Neural cell (in vitro differentiated cells): ENCODE data around the gene ERBB4. TPM values are rescaled to one million over a fixed set of nuclear protein-coding genes. Genes with fewer than 3 reads are reported as not detected.

ENCODE experiments used
- H2AFZ ChIP-seq: fragments of 200-600, 300-800 bp; sonication (generic), shearing (Covaris generic); 2 replicates; pipeline ENCODE4 v1.6.0; 2014; ENCODE audit warnings: low read depth, mild to moderate bottlenecking, antibody characterized with exemption, low read length, moderate library complexity
- H3F3A ChIP-seq: fragments of 200-600 bp; shearing (Covaris generic); 2 replicates; pipeline ENCODE4 v1.6.1; 2016; ENCODE audit warnings: mild to moderate bottlenecking, moderate library complexity, mixed read lengths, antibody characterized with exemption, low read length; ENCODE audit not compliant: insufficient read depth, poor library complexity, severe bottlenecking
- H3K27ac ChIP-seq: fragments of 200-600, 300-800 bp; sonication (generic), shearing (Covaris generic); 2 replicates; pipeline ENCODE4 v1.5.1; 2014; ENCODE audit warnings: mild to moderate bottlenecking, low read length, moderate library complexity
- H3K27me3 ChIP-seq: fragments of 300-800, 200-600 bp; sonication (generic), shearing (Covaris generic); 2 replicates; pipeline ENCODE4 v1.6.0; 2014; ENCODE audit warnings: mild to moderate bottlenecking, low read depth, low read length, moderate library complexity; ENCODE audit not compliant: insufficient read depth
- H3K36me3 ChIP-seq: fragments of 300-800, 200-600 bp; sonication (generic), shearing (Covaris generic); 2 replicates; pipeline ENCODE4 v1.5.1; 2014; ENCODE audit warnings: mild to moderate bottlenecking, antibody characterized with exemption, low read length, moderate library complexity; ENCODE audit not compliant: insufficient read depth
- H3K4me2 ChIP-seq: fragments of 300-800, 200-600 bp; sonication (generic), shearing (Covaris generic); 2 replicates; pipeline ENCODE4 v1.6.0; 2014; ENCODE audit warnings: mild to moderate bottlenecking, low read length
- H3K4me3 ChIP-seq: fragments of 300-800, 200-600 bp; sonication (generic), shearing (Covaris generic); 2 replicates; pipeline ENCODE4 v1.5.1; 2014; ENCODE audit warnings: mild to moderate bottlenecking, low read length, moderate library complexity
- H3K79me2 ChIP-seq: fragments of 200-600 bp; shearing (Covaris generic); replicated peaks from 2 replicates; pipeline ENCODE4 v1.6.0; 2014; ENCODE audit warnings: mild to moderate bottlenecking, low read length, moderate library complexity; ENCODE audit not compliant: insufficient read depth
- H3K9ac ChIP-seq: fragments of 300-800, 200-600 bp; sonication (generic), shearing (Covaris generic); 2 replicates; pipeline ENCODE4 v1.6.1; 2016; ENCODE audit warnings: mild to moderate bottlenecking, low read length, mixed read lengths
- H3K9me2 ChIP-seq: fragments of 200-600 bp; shearing (Covaris generic); 2 replicates; pipeline ENCODE4 v1.6.1; 2016; ENCODE audit warnings: mild to moderate bottlenecking, low read length, mixed read lengths; ENCODE audit not compliant: insufficient read depth
- H3K9me3 ChIP-seq: fragments of 200-600, 300-800 bp; sonication (generic), shearing (Covaris generic); 2 replicates; pipeline ENCODE4 v1.6.1; 2016; ENCODE audit warnings: mild to moderate bottlenecking, mixed run types, low read length, moderate library complexity, mixed read lengths
- H4K20me1 ChIP-seq: fragments of 200-600 bp; shearing (Covaris generic); 2 replicates; pipeline ENCODE4 v1.6.1; 2016; ENCODE audit warnings: mild to moderate bottlenecking, mixed run types; ENCODE audit not compliant: insufficient read depth
- EP300 ChIP-seq: fragments of 450-650 bp; conservative IDR thresholded peaks from 2 replicates; pipeline ENCODE4 v1.6.1; 2014; ENCODE audit warnings: antibody characterized with exemption, mild to moderate bottlenecking, moderate library complexity; ENCODE audit not compliant: poor library complexity, severe bottlenecking
- EZH2 ChIP-seq: fragments of 200-600, 300-800 bp; shearing (Covaris generic), sonication (generic); IDR thresholded peaks from 2 replicates; pipeline ENCODE4 v1.6.1; 2014; ENCODE audit warnings: antibody characterized with exemption, low read length, borderline replicate concordance, mild to moderate bottlenecking; ENCODE audit not compliant: insufficient read depth, poor library complexity, severe bottlenecking
- MXI1 ChIP-seq: fragments of 450-650 bp; conservative IDR thresholded peaks from 2 replicates; pipeline ENCODE4 v1.6.1; 2014; ENCODE audit warnings: antibody characterized with exemption, mild to moderate bottlenecking; ENCODE audit not compliant: poor library complexity, severe bottlenecking
- POLR2AphosphoS5 ChIP-seq: IDR thresholded peaks from 2 replicates; pipeline ENCODE4 v1.6.1; 2012
- RAD21 ChIP-seq: fragments of 450-650 bp; conservative IDR thresholded peaks from 2 replicates; pipeline ENCODE4 v1.6.1; 2014; ENCODE audit warnings: antibody characterized with exemption, mild to moderate bottlenecking, moderate library complexity
- SMC3 ChIP-seq: fragments of 450-650 bp; conservative IDR thresholded peaks from 2 replicates; pipeline ENCODE4 v1.6.1; 2014; ENCODE audit warnings: antibody characterized with exemption, mild to moderate bottlenecking, moderate library complexity; ENCODE audit not compliant: poor library complexity
- TAF1 ChIP-seq: IDR thresholded peaks from 2 replicates; pipeline ENCODE4 v1.6.1; 2012; ENCODE audit warnings: low read depth
- polyA plus RNA-seq: library from polyadenylated mRNA; depleted of rRNA; stranded (reverse); fragments of >200 nt; gene quantifications from 2 replicates; pipeline ENCODE4 v1.2.3, GENCODE V29; 2014
- TF ChIP-seq, protein P1 (sequence below): IDR thresholded peaks from 2 replicates; pipeline ENCODE4 v1.6.1; 2012; ENCODE audit warnings: borderline replicate concordance
- TF ChIP-seq, protein P2 (sequence below): fragments of 450-650 bp; IDR thresholded peaks from 2 replicates; pipeline ENCODE4 v1.5.1; 2014; ENCODE audit warnings: antibody characterized with exemption, mild to moderate bottlenecking, moderate library complexity; ENCODE audit not compliant: poor library complexity, severe bottlenecking

ERBB4 gene
- polyA plus RNA-seq, 1 donor from 2014 or later = 0.69 TPM

DNA sequence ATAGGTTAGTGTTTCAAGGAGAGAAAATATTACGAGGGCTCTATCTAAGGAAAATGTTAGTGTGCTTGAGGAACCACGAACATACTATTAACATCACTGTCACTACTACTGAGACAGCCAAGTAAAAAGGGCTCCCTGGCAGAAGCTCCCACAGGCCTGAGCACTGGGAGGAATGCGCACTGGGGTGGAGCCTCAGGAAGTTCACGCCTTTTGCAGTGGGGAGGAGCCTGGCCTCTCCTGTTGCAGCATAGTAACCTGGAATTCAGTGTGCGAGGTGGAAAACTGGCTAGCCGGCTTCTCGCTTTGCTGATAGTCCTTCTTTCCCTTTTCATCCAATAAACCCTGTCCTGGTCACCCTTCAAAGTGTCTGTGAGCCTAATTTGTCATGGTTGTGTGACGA is 250.3 kb downstream of the ERBB4 start:
- Histone ChIP-seq H3K27ac (no peak overlapping the region), H3K4me2 (no peak overlapping the region), H3K79me2 (no peaks in the 10 kb centered on the region), H2AFZ (no peak overlapping the region), H3K4me3 (no peak overlapping the region), H4K20me1 (no peaks in the 10 kb centered on the region), H3K9me2 (no peaks in the 10 kb centered on the region), H3K9ac (no peak overlapping the region), H3F3A (no peaks in the 10 kb centered on the region), H3K36me3 (no peaks in the 10 kb centered on the region), H3K9me3 (no peaks in the 10 kb centered on the region), H3K27me3 (no peaks in the 10 kb centered on the region)
- TF ChIP-seq POLR2AphosphoS5 (no peak), RAD21 (no peak), EP300 (no peak), SMC3 (no peak)
- TF ChIP-seq, protein P1, sequence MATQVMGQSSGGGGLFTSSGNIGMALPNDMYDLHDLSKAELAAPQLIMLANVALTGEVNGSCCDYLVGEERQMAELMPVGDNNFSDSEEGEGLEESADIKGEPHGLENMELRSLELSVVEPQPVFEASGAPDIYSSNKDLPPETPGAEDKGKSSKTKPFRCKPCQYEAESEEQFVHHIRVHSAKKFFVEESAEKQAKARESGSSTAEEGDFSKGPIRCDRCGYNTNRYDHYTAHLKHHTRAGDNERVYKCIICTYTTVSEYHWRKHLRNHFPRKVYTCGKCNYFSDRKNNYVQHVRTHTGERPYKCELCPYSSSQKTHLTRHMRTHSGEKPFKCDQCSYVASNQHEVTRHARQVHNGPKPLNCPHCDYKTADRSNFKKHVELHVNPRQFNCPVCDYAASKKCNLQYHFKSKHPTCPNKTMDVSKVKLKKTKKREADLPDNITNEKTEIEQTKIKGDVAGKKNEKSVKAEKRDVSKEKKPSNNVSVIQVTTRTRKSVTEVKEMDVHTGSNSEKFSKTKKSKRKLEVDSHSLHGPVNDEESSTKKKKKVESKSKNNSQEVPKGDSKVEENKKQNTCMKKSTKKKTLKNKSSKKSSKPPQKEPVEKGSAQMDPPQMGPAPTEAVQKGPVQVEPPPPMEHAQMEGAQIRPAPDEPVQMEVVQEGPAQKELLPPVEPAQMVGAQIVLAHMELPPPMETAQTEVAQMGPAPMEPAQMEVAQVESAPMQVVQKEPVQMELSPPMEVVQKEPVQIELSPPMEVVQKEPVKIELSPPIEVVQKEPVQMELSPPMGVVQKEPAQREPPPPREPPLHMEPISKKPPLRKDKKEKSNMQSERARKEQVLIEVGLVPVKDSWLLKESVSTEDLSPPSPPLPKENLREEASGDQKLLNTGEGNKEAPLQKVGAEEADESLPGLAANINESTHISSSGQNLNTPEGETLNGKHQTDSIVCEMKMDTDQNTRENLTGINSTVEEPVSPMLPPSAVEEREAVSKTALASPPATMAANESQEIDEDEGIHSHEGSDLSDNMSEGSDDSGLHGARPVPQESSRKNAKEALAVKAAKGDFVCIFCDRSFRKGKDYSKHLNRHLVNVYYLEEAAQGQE = no peak

DNA sequence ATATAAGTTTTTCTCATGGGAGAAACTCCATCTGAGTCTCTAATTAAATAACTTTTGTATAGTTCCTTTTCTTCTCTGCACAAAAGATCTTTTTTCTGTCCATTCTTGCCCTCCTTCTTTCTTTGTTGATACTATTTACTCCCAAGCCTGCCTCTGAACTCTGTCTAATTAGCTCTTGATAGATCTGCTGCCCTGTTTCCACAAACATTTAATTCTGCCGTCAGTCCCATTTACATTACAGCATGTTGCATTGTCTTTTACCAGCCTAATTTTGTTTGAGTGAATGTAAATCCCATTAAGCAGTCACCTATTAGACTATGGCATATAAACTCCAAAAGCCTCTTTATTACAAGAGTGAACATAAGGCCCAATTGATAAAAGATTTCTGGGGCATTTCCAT is 254.4 kb downstream of the ERBB4 start:
- Histone ChIP-seq H3K36me3 (no peaks in the 10 kb centered on the region), H3K9ac (no peak overlapping the region), H2AFZ (no peak overlapping the region), H3K4me3 (no peak overlapping the region), H3K4me2 (no peak overlapping the region), H3K9me3 (no peaks in the 10 kb centered on the region), H3K27ac (no peak overlapping the region), H4K20me1 (no peaks in the 10 kb centered on the region), H3K27me3 (no peaks in the 10 kb centered on the region), H3K79me2 (no peaks in the 10 kb centered on the region), H3K9me2 (no peaks in the 10 kb centered on the region), H3F3A (no peaks in the 10 kb centered on the region)
- TF ChIP-seq POLR2AphosphoS5 (no peak), SMC3 (no peak), RAD21 (no peak), TAF1 (no peak), EZH2 (no peak), EP300 (no peak), MXI1 (no peak)
- TF ChIP-seq, protein P2, sequence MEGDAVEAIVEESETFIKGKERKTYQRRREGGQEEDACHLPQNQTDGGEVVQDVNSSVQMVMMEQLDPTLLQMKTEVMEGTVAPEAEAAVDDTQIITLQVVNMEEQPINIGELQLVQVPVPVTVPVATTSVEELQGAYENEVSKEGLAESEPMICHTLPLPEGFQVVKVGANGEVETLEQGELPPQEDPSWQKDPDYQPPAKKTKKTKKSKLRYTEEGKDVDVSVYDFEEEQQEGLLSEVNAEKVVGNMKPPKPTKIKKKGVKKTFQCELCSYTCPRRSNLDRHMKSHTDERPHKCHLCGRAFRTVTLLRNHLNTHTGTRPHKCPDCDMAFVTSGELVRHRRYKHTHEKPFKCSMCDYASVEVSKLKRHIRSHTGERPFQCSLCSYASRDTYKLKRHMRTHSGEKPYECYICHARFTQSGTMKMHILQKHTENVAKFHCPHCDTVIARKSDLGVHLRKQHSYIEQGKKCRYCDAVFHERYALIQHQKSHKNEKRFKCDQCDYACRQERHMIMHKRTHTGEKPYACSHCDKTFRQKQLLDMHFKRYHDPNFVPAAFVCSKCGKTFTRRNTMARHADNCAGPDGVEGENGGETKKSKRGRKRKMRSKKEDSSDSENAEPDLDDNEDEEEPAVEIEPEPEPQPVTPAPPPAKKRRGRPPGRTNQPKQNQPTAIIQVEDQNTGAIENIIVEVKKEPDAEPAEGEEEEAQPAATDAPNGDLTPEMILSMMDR = no peak
- TF ChIP-seq, protein P1 = no peak
